Measurements from ENCODE around the gene OR1J4. TPM values are rescaled to one million over a fixed set of nuclear protein-coding genes. Genes with fewer than 3 reads are reported as not detected.

The OR1J4 gene
- total and polyA plus RNA-seq, 2 of the 13 experiments (the other 11 are each of a cell fraction or from before 2014, with no cell fraction given) = not detected

DNA sequence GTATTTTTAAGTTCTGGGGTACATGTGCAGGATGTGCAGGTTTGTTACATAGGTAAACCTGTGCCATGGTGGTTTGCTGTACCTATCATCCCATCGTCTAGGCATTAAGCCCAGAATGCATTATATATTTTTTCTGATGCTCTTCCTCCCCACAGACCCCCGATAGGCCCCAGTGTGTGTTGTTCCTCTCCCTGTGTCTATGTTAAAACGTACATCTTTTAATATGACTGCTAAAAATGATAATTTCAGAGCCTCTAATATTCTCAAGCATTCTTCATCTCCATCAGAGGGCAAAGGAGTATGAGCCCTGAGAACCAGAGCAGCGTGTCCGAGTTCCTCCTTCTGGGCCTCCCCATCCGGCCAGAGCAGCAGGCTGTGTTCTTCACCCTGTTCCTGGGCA lies 8.4 kb upstream of the OR1J4 start, which contains the start of gene OR1J2:
Gene OR1J2 (plus strand): TSS at position 301 of the 400 bp plus-strand sequence. CDS start 0 bp downstream, at position 301.
- ATAC-seq = no peak
- DNase-seq (ENCODE audit: low spot score) = no peak
- H3K79me2 ChIP-seq (ENCODE audit: insufficient read depth, low read length) = no peaks in the 10 kb centered on the region
- no peak within 1 kb of the TSS for H2AFZ ChIP-seq (ENCODE audit: low read length)
- no TSS peak for BruUV-seq (replicated peaks)
- no peak within 1 kb of the TSS for H3K9ac ChIP-seq (ENCODE audit: insufficient read depth, low read depth, low read length)
- H4K20me1 ChIP-seq (ENCODE audit: insufficient read depth, low read length) = no peaks in the 10 kb centered on the region
- ChIA-PET CTCF (ENCODE audit: low intra/inter-chr PET ratio, low total read pairs) (no interaction called here), POLR2A (no interaction called here)
- WGBS (ENCODE audit: low lambda C conversion rate) = 1% methylated on average over 6 of the region's 6 CpGs
- H3K4me2 ChIP-seq (ENCODE audit: low read depth, low read length) = no peak within 1 kb of the TSS
- intact Hi-C loops (cut with micrococcal nuclease; ENCODE audit: unreplicated experiment) (no loop called here), in situ Hi-C loops (cut with HindIII; ENCODE audit: extremely low pct_ligation_motif_present, low pct_unique_long_range_greater_than_20kb) (no loop called here)
- H3K27me3 ChIP-seq (ENCODE audit: control insufficient read depth in 1 of 2, insufficient read depth in 2 of 2, low read length in 2 of 2) = peaks cover 0 to 3% of the 10 kb centered on the region in 2 experiments; a peak in 1 of 5 replicates
- H3K4me1 ChIP-seq (ENCODE audit: insufficient read depth, low read length) = peaks cover 8% of the 10 kb centered on the region; the same call in 1 of the 2 replicates
- H3K36me3 ChIP-seq (replicated peaks in 1 of 2; ENCODE audit: control insufficient read depth in 1 of 2, insufficient read depth in 2 of 2, low read length in 2 of 2) = no peaks in the 10 kb centered on the region
- TF ChIP-seq TGIF2 (CRISPR knock-in tag; IDR thresholded peaks at IDR 0.05) (no peak), ZBTB21 (CRISPR knock-in tag; IDR thresholded peaks at IDR 0.05) (no peak), MAFG (CRISPR knock-in tag; IDR thresholded peaks at IDR 0.05) (no peak), PCBP1 (IDR thresholded peaks at IDR 0.05; ENCODE audit: borderline replicate concordance, low read depth, low read length) (no peak), GPN1 (CRISPR knock-in tag; IDR thresholded peaks at IDR 0.05; ENCODE audit: borderline replicate concordance) (no peak), ZNF816 (CRISPR knock-in tag; IDR thresholded peaks at IDR 0.05; ENCODE audit: borderline replicate concordance) (no peak), ZNF430 (CRISPR knock-in tag; IDR thresholded peaks at IDR 0.05) (no peak), ZNF451 (CRISPR knock-in tag; IDR thresholded peaks at IDR 0.05) (no peak), ZFY (CRISPR knock-in tag; IDR thresholded peaks at IDR 0.05) (no peak)
- FAIRE-seq = no peak
- no peak within 1 kb of the TSS for H3K4me3 ChIP-seq (replicated peaks in 1 of 3; ENCODE audit: insufficient read depth in 1 of 3, low read depth in 2 of 3, low read length in 3 of 3)
- no peak within 1 kb of the TSS for H3K27ac ChIP-seq (ENCODE audit: extremely low read length, insufficient read depth, low read length)
- no peaks in the 10 kb centered on the region for H3K9me3 ChIP-seq (ENCODE audit: low read length)

DNA sequence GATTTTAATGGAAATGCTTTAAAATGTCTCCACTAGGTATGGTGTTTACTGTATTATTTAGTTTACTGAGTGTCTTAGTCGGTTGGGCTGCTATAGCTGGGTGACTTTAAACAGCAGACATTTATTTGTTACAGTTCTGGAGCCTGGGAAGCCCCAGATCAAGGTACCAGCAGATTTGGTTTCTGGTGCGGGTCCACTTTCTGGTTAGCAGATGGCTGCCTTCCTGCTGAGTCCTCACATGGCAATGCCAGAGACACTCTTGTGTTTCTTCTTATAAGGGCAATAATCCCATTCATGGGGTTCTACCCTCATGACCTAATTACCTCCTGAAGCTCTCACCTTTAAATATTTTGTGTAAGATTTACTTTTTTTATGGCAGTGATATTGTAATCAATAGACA lies 715 bp upstream of the OR1J4 start:
- Histone ChIP-seq H3K9ac (ENCODE audit: insufficient read depth, low read depth, low read length) (no peak overlapping the region), H3K79me2 (ENCODE audit: insufficient read depth, low read length) (no peaks in the 10 kb centered on the region), H2AFZ (ENCODE audit: low read length) (no peak overlapping the region), H3K4me1 (ENCODE audit: insufficient read depth, low read length) (no peaks in the 10 kb centered on the region), H3K36me3 (replicated peaks in 1 of 2; ENCODE audit: control insufficient read depth in 1 of 2, insufficient read depth in 2 of 2, low read length in 2 of 2) (no peaks in the 10 kb centered on the region), H3K4me2 (ENCODE audit: low read depth, low read length) (no peak overlapping the region), H3K4me3 (replicated peaks in 1 of 3; ENCODE audit: insufficient read depth in 1 of 3, low read depth in 2 of 3, low read length in 3 of 3) (no peak overlapping the region), H3K27ac (ENCODE audit: extremely low read length, insufficient read depth, low read length) (no peak overlapping the region), H3K9me3 (ENCODE audit: low read length) (no peaks in the 10 kb centered on the region), H3K27me3 (ENCODE audit: control insufficient read depth in 1 of 2, insufficient read depth in 2 of 2, low read length in 2 of 2) (no peaks in the 10 kb centered on the region; a peak in 1 of 5 replicates), H4K20me1 (ENCODE audit: insufficient read depth, low read length) (no peaks in the 10 kb centered on the region)
- no peak for FAIRE-seq
- no peak for ATAC-seq
- BruUV-seq (replicated peaks) = no TSS peak
- in situ Hi-C loops (cut with HindIII; ENCODE audit: extremely low pct_ligation_motif_present, low pct_unique_long_range_greater_than_20kb) (no loop called here), intact Hi-C loops (cut with micrococcal nuclease; ENCODE audit: unreplicated experiment) (no loop called here)
- 6% methylated on average over 2 of the region's 2 CpGs for WGBS (ENCODE audit: low lambda C conversion rate)
- POLR2A ChIA-PET = no interaction called here
- no peak for DNase-seq (ENCODE audit: low spot score)
- CTCF ChIA-PET (ENCODE audit: low intra/inter-chr PET ratio, low total read pairs) = no interaction called here
- no peak for TF ChIP-seq CEBPB (IDR thresholded peaks at IDR 0.05; ENCODE audit: borderline replicate concordance, low read depth, low read length)
- no peak for TF ChIP-seq CBX5 (CRISPR knock-in tag; IDR thresholded peaks at IDR 0.05; ENCODE audit: borderline replicate concordance)
- no peak for TF ChIP-seq YEATS4 (CRISPR knock-in tag; IDR thresholded peaks at IDR 0.05; ENCODE audit: borderline replicate concordance)
- no peak for TF ChIP-seq FOXK2 (IDR thresholded peaks at IDR 0.05)
- TF ChIP-seq, protein P1, sequence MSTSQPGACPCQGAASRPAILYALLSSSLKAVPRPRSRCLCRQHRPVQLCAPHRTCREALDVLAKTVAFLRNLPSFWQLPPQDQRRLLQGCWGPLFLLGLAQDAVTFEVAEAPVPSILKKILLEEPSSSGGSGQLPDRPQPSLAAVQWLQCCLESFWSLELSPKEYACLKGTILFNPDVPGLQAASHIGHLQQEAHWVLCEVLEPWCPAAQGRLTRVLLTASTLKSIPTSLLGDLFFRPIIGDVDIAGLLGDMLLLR (CRISPR knock-in tag; IDR thresholded peaks at IDR 0.05) = no peak
- TF ChIP-seq, protein P2, sequence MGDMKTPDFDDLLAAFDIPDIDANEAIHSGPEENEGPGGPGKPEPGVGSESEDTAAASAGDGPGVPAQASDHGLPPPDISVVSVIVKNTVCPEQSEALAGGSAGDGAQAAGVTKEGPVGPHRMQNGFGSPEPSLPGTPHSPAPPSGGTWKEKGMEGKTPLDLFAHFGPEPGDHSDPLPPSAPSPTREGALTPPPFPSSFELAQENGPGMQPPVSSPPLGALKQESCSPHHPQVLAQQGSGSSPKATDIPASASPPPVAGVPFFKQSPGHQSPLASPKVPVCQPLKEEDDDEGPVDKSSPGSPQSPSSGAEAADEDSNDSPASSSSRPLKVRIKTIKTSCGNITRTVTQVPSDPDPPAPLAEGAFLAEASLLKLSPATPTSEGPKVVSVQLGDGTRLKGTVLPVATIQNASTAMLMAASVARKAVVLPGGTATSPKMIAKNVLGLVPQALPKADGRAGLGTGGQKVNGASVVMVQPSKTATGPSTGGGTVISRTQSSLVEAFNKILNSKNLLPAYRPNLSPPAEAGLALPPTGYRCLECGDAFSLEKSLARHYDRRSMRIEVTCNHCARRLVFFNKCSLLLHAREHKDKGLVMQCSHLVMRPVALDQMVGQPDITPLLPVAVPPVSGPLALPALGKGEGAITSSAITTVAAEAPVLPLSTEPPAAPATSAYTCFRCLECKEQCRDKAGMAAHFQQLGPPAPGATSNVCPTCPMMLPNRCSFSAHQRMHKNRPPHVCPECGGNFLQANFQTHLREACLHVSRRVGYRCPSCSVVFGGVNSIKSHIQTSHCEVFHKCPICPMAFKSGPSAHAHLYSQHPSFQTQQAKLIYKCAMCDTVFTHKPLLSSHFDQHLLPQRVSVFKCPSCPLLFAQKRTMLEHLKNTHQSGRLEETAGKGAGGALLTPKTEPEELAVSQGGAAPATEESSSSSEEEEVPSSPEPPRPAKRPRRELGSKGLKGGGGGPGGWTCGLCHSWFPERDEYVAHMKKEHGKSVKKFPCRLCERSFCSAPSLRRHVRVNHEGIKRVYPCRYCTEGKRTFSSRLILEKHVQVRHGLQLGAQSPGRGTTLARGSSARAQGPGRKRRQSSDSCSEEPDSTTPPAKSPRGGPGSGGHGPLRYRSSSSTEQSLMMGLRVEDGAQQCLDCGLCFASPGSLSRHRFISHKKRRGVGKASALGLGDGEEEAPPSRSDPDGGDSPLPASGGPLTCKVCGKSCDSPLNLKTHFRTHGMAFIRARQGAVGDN (CRISPR knock-in tag; IDR thresholded peaks at IDR 0.05) = no peak
- no peak for TF ChIP-seq ZSCAN21 (CRISPR knock-in tag; IDR thresholded peaks at IDR 0.05; ENCODE audit: borderline replicate concordance)
- TF ChIP-seq TAF15 (IDR thresholded peaks at IDR 0.05; ENCODE audit: low read depth, low read length, poor library complexity, severe bottlenecking) = no peak
